Lung (tissue), 12 donors: ENCODE results near the gene SLC16A14. TPM values are rescaled to one million over a fixed set of nuclear protein-coding genes. Genes with fewer than 3 reads are reported as not detected.

ENCODE experiments used
- ATAC-seq: fragments of 200-7000 bp; cut with Tn5 transposase; one replicate; pipeline ENCODE4 v1.9.1; 2020; ENCODE audit warnings: moderate number of reproducible peaks; ENCODE audit not compliant: insufficient read depth, low FRiP score
- DNase-seq, 3 donors: peaks; one replicate each; pipeline ENCODE4 v3.0.0-alpha.2; 2013 to 2017
- H3K27ac ChIP-seq, 2 donors: one replicate each; pipeline ENCODE4 v1.5.1; 2013; ENCODE audit warnings: mild to moderate bottlenecking in 2 of 2, moderate library complexity in 2 of 2, control low read depth in 1 of 2, inconsistent platforms in 1 of 2, low read depth in 1 of 2, low read length in 1 of 2
- H3K27me3 ChIP-seq, 3 donors: one replicate each; pipeline ENCODE4 v1.5.1; 2013; ENCODE audit warnings: low read length in 2 of 3; ENCODE audit not compliant: control insufficient read depth in 3 of 3, insufficient read depth in 3 of 3
- H3K36me3 ChIP-seq, 4 donors: one replicate each; pipeline ENCODE4 v1.5.1; 2013; ENCODE audit warnings: low read length in 4 of 4, mild to moderate bottlenecking in 1 of 4, moderate library complexity in 1 of 4; ENCODE audit not compliant: control insufficient read depth in 4 of 4, insufficient read depth in 4 of 4
- H3K4me1 ChIP-seq, 5 donors: one replicate each; pipeline ENCODE4 v1.5.1; 2013; ENCODE audit warnings: low read length in 5 of 5, mild to moderate bottlenecking in 2 of 5, moderate library complexity in 1 of 5; ENCODE audit not compliant: control insufficient read depth in 5 of 5, insufficient read depth in 5 of 5
- H3K4me3 ChIP-seq: one replicate; pipeline ENCODE4 v1.5.1; 2013; ENCODE audit warnings: mild to moderate bottlenecking, control low read depth, moderate library complexity
- H3K9ac ChIP-seq, 2 donors: one replicate each; pipeline ENCODE4 v1.5.1; 2013; ENCODE audit warnings: low read length in 2 of 2, control low read depth in 1 of 2; ENCODE audit not compliant: insufficient read depth in 1 of 2
- H3K9me3 ChIP-seq, 4 donors: one replicate each; pipeline ENCODE4 v1.5.1; 2013; ENCODE audit warnings: low read length in 3 of 4, mild to moderate bottlenecking in 1 of 4, moderate library complexity in 1 of 4; ENCODE audit not compliant: control insufficient read depth in 4 of 4, insufficient read depth in 3 of 4
- CTCF ChIP-seq: IDR thresholded peaks from 2 replicates; pipeline ENCODE4 v1.5.1; 2012; ENCODE audit warnings: mild to moderate bottlenecking; ENCODE audit errors: control extremely low read depth, extremely low read depth
- WGBS, 2 donors: extraction: QIAGEN DNeasy Blood & Tissue Kit; methylation state at CpG; one replicate each; pipeline ENCODE4 v1.1.7; 2013; 5-methylcytosine and 5-hydroxymethylcytosine counted together
- polyA plus RNA-seq, 2 donors: library from polyadenylated mRNA; stranded (reverse); fragments of 200-250 nt; gene quantifications; one replicate each; pipeline ENCODE4 v1.2.1, GENCODE V29; 2013
- total RNA-seq, 2 donors: library from RNA; depleted of rRNA in 1 of 2; stranded (reverse); fragments of >200 nt in 1 of 2; gene quantifications; one replicate each; pipeline ENCODE4 v1.2.1, GENCODE V29; 2014 to 2021
- donor health status: control.
- donor health status: control.
- donor health status: Bipolar disorder and iron deficiency.
- donor health status: healthy.
- donor health status: DM: yes; HTN: yes; CAD: no.

The SLC16A14 gene
- total and polyA plus RNA-seq, 4 donors: 0.85 to 8.2 (median 3.5) TPM

GRCh38 chr2:230097424-230097823, 28.7 kb upstream of the SLC16A14 start:
- DNase-seq: no peak
- H3K36me3 ChIP-seq: no peaks in the 10 kb centered on the region
- H3K9ac ChIP-seq: no peak overlapping the region
- peaks cover 0 to 2% (median 0%) of the 10 kb centered on the region in 4 donors for H3K9me3 ChIP-seq
- no peak overlapping the region for H3K27ac ChIP-seq
- no peak for ATAC-seq
- no peak for TF ChIP-seq CTCF
- no peaks in the 10 kb centered on the region for H3K4me1 ChIP-seq
- no peak overlapping the region for H3K4me3 ChIP-seq
- 84 to 89% methylated on average over 3 of the region's 3 CpGs for WGBS, 2 donors
- H3K27me3 ChIP-seq: no peaks in the 10 kb centered on the region

- WGBS, 2 donors: 94 to 98% methylated on average over 2 of the region's 2 CpGs
- ATAC-seq (no peak), DNase-seq (no peak)
- H3K9me3 ChIP-seq: peaks cover 0 to 2% (median 0%) of the 10 kb centered on the region in 4 donors
- no peaks in the 10 kb centered on the region for H3K36me3 ChIP-seq
- no peak overlapping the region for H3K27ac ChIP-seq
- no peaks in the 10 kb centered on the region for H3K27me3 ChIP-seq
- TF ChIP-seq CTCF: no peak
- H3K9ac ChIP-seq: no peak overlapping the region
- no peak overlapping the region for H3K4me3 ChIP-seq
- no peaks in the 10 kb centered on the region for H3K4me1 ChIP-seq
Measured at GRCh38 chr2:230090967-230091366, 22.2 kb upstream of the SLC16A14 start.

- no peak overlapping the region for H3K27ac ChIP-seq
- TF ChIP-seq CTCF: no peak
- no peaks in the 10 kb centered on the region for H3K4me1 ChIP-seq
- 62 to 77% methylated on average over 7 of the region's 7 CpGs for WGBS, 2 donors
- no peak overlapping the region for H3K9ac ChIP-seq
- peaks cover 0 to 2% (median 0%) of the 10 kb centered on the region in 4 donors for H3K9me3 ChIP-seq
- no peaks in the 10 kb centered on the region for H3K27me3 ChIP-seq
- H3K4me3 ChIP-seq: no peak overlapping the region
- DNase-seq: no peak
- ATAC-seq: no peak
- no peaks in the 10 kb centered on the region for H3K36me3 ChIP-seq
Measured at GRCh38 chr2:230085201-230085600, 16.5 kb upstream of the SLC16A14 start.

GRCh38 chr2:230077851-230078547, 9.3 kb upstream of the SLC16A14 start:
- no peak for DNase-seq
- Histone ChIP-seq H3K36me3 (no peaks in the 10 kb centered on the region), H3K9me3 (no peaks in the 10 kb centered on the region), H3K9ac (no peak overlapping the region), H3K27me3 (no peaks in the 10 kb centered on the region), H3K27ac (no peak overlapping the region), H3K4me3 (no peak overlapping the region), H3K4me1 (no peaks in the 10 kb centered on the region)
- TF ChIP-seq CTCF: no peak
- no peak for ATAC-seq
- 47 to 49% methylated on average over 5 of the region's 5 CpGs for WGBS, 2 donors
